22Rv1 (cell line): ENCODE data around the gene IPO11.

ENCODE experiments used
- ZFX ChIP-seq: fragments of 450-650 bp; IDR thresholded peaks from 2 replicates; pipeline ENCODE4 v1.6.1; 2017; ENCODE audit warnings: antibody characterized with exemption, borderline replicate concordance
- TF ChIP-seq, protein P1 (sequence below): fragments of 450-650 bp; IDR thresholded peaks from 2 replicates; pipeline ENCODE4 v1.5.1; 2017; ENCODE audit warnings: mild to moderate bottlenecking

DNA sequence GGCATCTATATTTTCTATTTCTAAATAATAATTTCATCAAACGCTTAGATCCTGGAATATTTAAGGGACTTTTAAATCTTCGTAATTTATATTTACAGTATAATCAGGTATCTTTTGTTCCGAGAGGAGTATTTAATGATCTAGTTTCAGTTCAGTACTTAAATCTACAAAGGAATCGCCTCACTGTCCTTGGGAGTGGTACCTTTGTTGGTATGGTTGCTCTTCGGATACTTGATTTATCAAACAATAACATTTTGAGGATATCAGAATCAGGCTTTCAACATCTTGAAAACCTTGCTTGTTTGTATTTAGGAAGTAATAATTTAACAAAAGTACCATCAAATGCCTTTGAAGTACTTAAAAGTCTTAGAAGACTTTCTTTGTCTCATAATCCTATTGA lies 167.2 kb downstream of the IPO11 start:
- TF ChIP-seq, protein P1, sequence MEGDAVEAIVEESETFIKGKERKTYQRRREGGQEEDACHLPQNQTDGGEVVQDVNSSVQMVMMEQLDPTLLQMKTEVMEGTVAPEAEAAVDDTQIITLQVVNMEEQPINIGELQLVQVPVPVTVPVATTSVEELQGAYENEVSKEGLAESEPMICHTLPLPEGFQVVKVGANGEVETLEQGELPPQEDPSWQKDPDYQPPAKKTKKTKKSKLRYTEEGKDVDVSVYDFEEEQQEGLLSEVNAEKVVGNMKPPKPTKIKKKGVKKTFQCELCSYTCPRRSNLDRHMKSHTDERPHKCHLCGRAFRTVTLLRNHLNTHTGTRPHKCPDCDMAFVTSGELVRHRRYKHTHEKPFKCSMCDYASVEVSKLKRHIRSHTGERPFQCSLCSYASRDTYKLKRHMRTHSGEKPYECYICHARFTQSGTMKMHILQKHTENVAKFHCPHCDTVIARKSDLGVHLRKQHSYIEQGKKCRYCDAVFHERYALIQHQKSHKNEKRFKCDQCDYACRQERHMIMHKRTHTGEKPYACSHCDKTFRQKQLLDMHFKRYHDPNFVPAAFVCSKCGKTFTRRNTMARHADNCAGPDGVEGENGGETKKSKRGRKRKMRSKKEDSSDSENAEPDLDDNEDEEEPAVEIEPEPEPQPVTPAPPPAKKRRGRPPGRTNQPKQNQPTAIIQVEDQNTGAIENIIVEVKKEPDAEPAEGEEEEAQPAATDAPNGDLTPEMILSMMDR: no peak
- no peak for TF ChIP-seq ZFX
